Measurements from ENCODE around the gene SCN9A.
A peak's percentile ranks its signal among the peaks of the same experiment; 100 is the strongest.

The SCN9A gene

DNA sequence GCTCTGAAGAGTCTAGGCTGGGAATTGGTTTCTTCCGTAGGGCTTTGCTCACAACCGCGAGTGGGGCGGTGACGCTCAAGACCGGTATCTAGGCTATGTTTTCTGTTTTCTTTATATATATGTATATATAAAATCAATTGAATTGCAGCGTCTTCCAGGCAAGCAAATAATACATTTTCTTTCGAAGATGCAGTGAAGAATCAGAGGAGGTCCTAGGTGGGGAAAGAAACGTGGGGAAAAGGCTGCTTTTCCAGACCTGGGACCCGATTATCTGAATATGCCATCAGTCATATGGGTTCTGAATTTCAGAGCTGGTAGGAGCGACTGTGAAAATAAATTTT, 714 bp upstream of the SCN9A start:
- H3K9me3 ChIP-seq (ENCODE audit: control insufficient read depth, low read length): no peaks in the 10 kb centered on the region
- no peaks in the 10 kb centered on the region for H3K36me3 ChIP-seq (ENCODE audit: control insufficient read depth in 1 of 2, insufficient read depth in 2 of 2, low read depth in 1 of 2, low read length in 2 of 2)
- peaks cover 0 to 37% of the 10 kb centered on the region in 2 experiments for H3K27me3 ChIP-seq (ENCODE audit: control insufficient read depth in 1 of 2, insufficient read depth in 1 of 2, low read length in 2 of 2)
- peak overlapping the region; percentile 85 for H2AFZ ChIP-seq (ENCODE audit: low read depth, low read length)
- peak overlapping the region; percentile 60 for H3K4me2 ChIP-seq (ENCODE audit: low read length, poor library complexity, severe bottlenecking)
- DNase-seq: no peak
- no peak overlapping the region for H3K27ac ChIP-seq (ENCODE audit: low read length, poor library complexity, severe bottlenecking)
- H2BK15ac ChIP-seq (ENCODE audit: low read depth, poor library complexity, severe bottlenecking): no peak overlapping the region
- H2BK5ac ChIP-seq (ENCODE audit: low read depth, low read length, poor library complexity, severe bottlenecking): no peak overlapping the region
- H4K91ac ChIP-seq (ENCODE audit: low read length): no peak overlapping the region
- H3K9ac ChIP-seq (ENCODE audit: low read length): peak overlapping the region; percentile 52
- H4K8ac ChIP-seq (ENCODE audit: low read length): no peak overlapping the region
- H3K23ac ChIP-seq (ENCODE audit: low read length in 2 of 2): no peak overlapping the region
- H2BK12ac ChIP-seq (ENCODE audit: low read length in 2 of 2): no peak overlapping the region
- 0% methylated on average over 5 of the region's 11 CpGs for WGBS
- H3K14ac ChIP-seq (ENCODE audit: low read length in 2 of 2): peak overlapping the region in 1 of 2 experiments; percentile 93
- no peak overlapping the region for H2AK5ac ChIP-seq (ENCODE audit: low read length, severe bottlenecking)
- peak overlapping the region in 1 of 2 experiments; percentile 61 for H3K18ac ChIP-seq (ENCODE audit: low read depth in 1 of 2, low read length in 2 of 2)
- H3K79me1 ChIP-seq (replicated peaks; ENCODE audit: low read length, poor library complexity, severe bottlenecking): no peaks in the 10 kb centered on the region
- peak overlapping the region in 1 of 2 experiments; percentile 49 for H3K4ac ChIP-seq (ENCODE audit: low read depth in 1 of 2, low read length in 2 of 2)
- H2BK120ac ChIP-seq (ENCODE audit: low read depth, low read length): no peak overlapping the region
- peaks cover 8% of the 10 kb centered on the region for H3K4me1 ChIP-seq (ENCODE audit: control insufficient read depth, insufficient read depth, low read depth, low read length)
- H3K4me3 ChIP-seq (ENCODE audit: insufficient read depth in 1 of 2, low read depth in 1 of 2, low read length in 2 of 2): peak overlapping the region; percentile 65 to 83

DNA sequence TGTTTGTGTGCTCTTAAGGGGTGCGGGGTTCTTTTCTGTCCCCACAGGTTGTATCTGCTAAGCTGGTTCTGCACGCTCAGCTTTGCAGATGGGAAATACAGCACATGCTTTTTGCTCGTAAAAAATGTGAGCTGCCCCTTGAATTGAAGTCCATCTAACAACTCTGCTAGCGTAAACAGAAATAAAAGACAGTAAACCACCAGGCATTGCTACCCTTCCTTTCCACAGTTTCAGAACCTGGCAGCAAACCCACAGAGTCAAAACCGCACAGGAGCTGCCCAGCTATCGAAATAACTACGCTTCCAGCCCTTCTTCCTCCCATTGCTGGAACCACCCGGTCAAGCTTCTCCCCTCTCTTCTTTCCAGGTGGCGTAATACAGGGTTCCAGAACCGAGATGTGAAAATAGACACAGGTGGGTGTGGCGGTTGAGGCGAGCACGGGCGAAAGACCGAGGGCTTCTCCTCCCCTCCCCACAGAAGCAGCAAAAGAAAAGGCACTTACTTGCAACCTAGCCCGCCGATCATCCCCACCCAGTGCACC, 479 bp downstream of the SCN9A start:
- Histone ChIP-seq H3K27me3 (ENCODE audit: control insufficient read depth in 1 of 2, insufficient read depth in 1 of 2, low read length in 2 of 2) (peaks cover 0 to 37% of the 10 kb centered on the region in 2 experiments), H3K18ac (ENCODE audit: low read depth in 1 of 2, low read length in 2 of 2) (no peak overlapping the region), H3K9me3 (ENCODE audit: control insufficient read depth, low read length) (no peaks in the 10 kb centered on the region), H2BK120ac (ENCODE audit: low read depth, low read length) (no peak overlapping the region), H3K36me3 (ENCODE audit: control insufficient read depth in 1 of 2, insufficient read depth in 2 of 2, low read depth in 1 of 2, low read length in 2 of 2) (no peaks in the 10 kb centered on the region), H3K4ac (ENCODE audit: low read depth in 1 of 2, low read length in 2 of 2) (no peak overlapping the region), H2AFZ (ENCODE audit: low read depth, low read length) (no peak overlapping the region), H3K79me1 (replicated peaks; ENCODE audit: low read length, poor library complexity, severe bottlenecking) (no peaks in the 10 kb centered on the region), H2AK5ac (ENCODE audit: low read length, severe bottlenecking) (no peak overlapping the region), H3K4me2 (ENCODE audit: low read length, poor library complexity, severe bottlenecking) (peak overlapping the region; percentile 60), H2BK15ac (ENCODE audit: low read depth, poor library complexity, severe bottlenecking) (no peak overlapping the region), H3K23ac (ENCODE audit: low read length in 2 of 2) (no peak overlapping the region), H3K14ac (ENCODE audit: low read length in 2 of 2) (no peak overlapping the region), H4K91ac (ENCODE audit: low read length) (no peak overlapping the region), H3K4me1 (ENCODE audit: control insufficient read depth, insufficient read depth, low read depth, low read length) (peaks cover 8% of the 10 kb centered on the region), H2BK12ac (ENCODE audit: low read length in 2 of 2) (no peak overlapping the region), H2BK5ac (ENCODE audit: low read depth, low read length, poor library complexity, severe bottlenecking) (no peak overlapping the region), H3K9ac (ENCODE audit: low read length) (peak overlapping the region; percentile 40), H3K27ac (ENCODE audit: low read length, poor library complexity, severe bottlenecking) (no peak overlapping the region), H4K8ac (ENCODE audit: low read length) (no peak overlapping the region), H3K4me3 (ENCODE audit: insufficient read depth in 1 of 2, low read depth in 1 of 2, low read length in 2 of 2) (peak overlapping the region; percentile 65 to 83)
- WGBS: 3% methylated on average over 15 of the region's 17 CpGs
- peak; percentile 10 for DNase-seq

DNA sequence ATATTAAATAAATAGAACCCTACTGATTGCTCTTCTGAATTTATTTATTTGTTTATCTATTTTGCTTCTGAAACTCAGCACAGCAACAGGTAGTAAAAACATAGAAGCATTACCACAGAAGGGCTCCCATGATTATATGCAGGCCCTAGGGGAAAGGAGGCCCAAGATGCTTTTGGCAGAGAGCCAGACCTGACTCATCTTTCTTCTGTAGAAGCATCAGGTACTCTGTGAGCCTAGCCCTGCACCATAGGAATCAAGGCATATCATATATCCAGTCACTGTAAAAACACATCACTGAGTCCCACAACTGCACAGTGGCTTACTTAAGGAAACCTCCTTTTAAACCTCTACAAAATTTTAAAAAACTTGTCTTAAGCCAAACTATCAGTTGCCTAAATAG, 1.8 kb downstream of the SCN9A start:
- H3K23ac ChIP-seq (ENCODE audit: low read length in 2 of 2): no peak overlapping the region
- H3K36me3 ChIP-seq (ENCODE audit: control insufficient read depth in 1 of 2, insufficient read depth in 2 of 2, low read depth in 1 of 2, low read length in 2 of 2): no peaks in the 10 kb centered on the region
- no peaks in the 10 kb centered on the region for H3K79me1 ChIP-seq (replicated peaks; ENCODE audit: low read length, poor library complexity, severe bottlenecking)
- H3K4me2 ChIP-seq (ENCODE audit: low read length, poor library complexity, severe bottlenecking): no peak overlapping the region
- no peak overlapping the region for H3K4me3 ChIP-seq (ENCODE audit: insufficient read depth in 1 of 2, low read depth in 1 of 2, low read length in 2 of 2)
- no peak overlapping the region for H2AK5ac ChIP-seq (ENCODE audit: low read length, severe bottlenecking)
- H3K14ac ChIP-seq (ENCODE audit: low read length in 2 of 2): no peak overlapping the region
- H3K4me1 ChIP-seq (ENCODE audit: control insufficient read depth, insufficient read depth, low read depth, low read length): peaks cover 8% of the 10 kb centered on the region
- no peak overlapping the region for H4K91ac ChIP-seq (ENCODE audit: low read length)
- H2BK5ac ChIP-seq (ENCODE audit: low read depth, low read length, poor library complexity, severe bottlenecking): no peak overlapping the region
- no peak overlapping the region for H2BK12ac ChIP-seq (ENCODE audit: low read length in 2 of 2)
- H3K27me3 ChIP-seq (ENCODE audit: control insufficient read depth in 1 of 2, insufficient read depth in 1 of 2, low read length in 2 of 2): peaks cover 0 to 30% of the 10 kb centered on the region in 2 experiments
- H3K9ac ChIP-seq (ENCODE audit: low read length): no peak overlapping the region
- DNase-seq: peak; percentile 41
- no peak overlapping the region for H2BK120ac ChIP-seq (ENCODE audit: low read depth, low read length)
- H2BK15ac ChIP-seq (ENCODE audit: low read depth, poor library complexity, severe bottlenecking): no peak overlapping the region
- no peak overlapping the region for H4K8ac ChIP-seq (ENCODE audit: low read length)
- no peak overlapping the region for H3K18ac ChIP-seq (ENCODE audit: low read depth in 1 of 2, low read length in 2 of 2)
- no peak overlapping the region for H3K27ac ChIP-seq (ENCODE audit: low read length, poor library complexity, severe bottlenecking)
- H3K9me3 ChIP-seq (ENCODE audit: control insufficient read depth, low read length): no peaks in the 10 kb centered on the region
- no peak overlapping the region for H3K4ac ChIP-seq (ENCODE audit: low read depth in 1 of 2, low read length in 2 of 2)
- no peak overlapping the region for H2AFZ ChIP-seq (ENCODE audit: low read depth, low read length)

GRCh38 chr2:166373539-166373938, 2.2 kb downstream of the SCN9A start:
- Histone ChIP-seq H3K27me3 (ENCODE audit: control insufficient read depth in 1 of 2, insufficient read depth in 1 of 2, low read length in 2 of 2) (peaks cover 0 to 30% of the 10 kb centered on the region in 2 experiments), H3K23ac (ENCODE audit: low read length in 2 of 2) (no peak overlapping the region), H3K27ac (ENCODE audit: low read length, poor library complexity, severe bottlenecking) (no peak overlapping the region), H4K91ac (ENCODE audit: low read length) (no peak overlapping the region), H2BK120ac (ENCODE audit: low read depth, low read length) (no peak overlapping the region), H4K8ac (ENCODE audit: low read length) (no peak overlapping the region), H3K4me2 (ENCODE audit: low read length, poor library complexity, severe bottlenecking) (no peak overlapping the region), H3K18ac (ENCODE audit: low read depth in 1 of 2, low read length in 2 of 2) (no peak overlapping the region), H2BK5ac (ENCODE audit: low read depth, low read length, poor library complexity, severe bottlenecking) (no peak overlapping the region), H2AFZ (ENCODE audit: low read depth, low read length) (no peak overlapping the region), H3K9ac (ENCODE audit: low read length) (no peak overlapping the region), H3K9me3 (ENCODE audit: control insufficient read depth, low read length) (no peaks in the 10 kb centered on the region), H2AK5ac (ENCODE audit: low read length, severe bottlenecking) (no peak overlapping the region), H2BK12ac (ENCODE audit: low read length in 2 of 2) (no peak overlapping the region), H3K4me3 (ENCODE audit: insufficient read depth in 1 of 2, low read depth in 1 of 2, low read length in 2 of 2) (no peak overlapping the region), H3K4ac (ENCODE audit: low read depth in 1 of 2, low read length in 2 of 2) (no peak overlapping the region), H3K79me1 (replicated peaks; ENCODE audit: low read length, poor library complexity, severe bottlenecking) (no peaks in the 10 kb centered on the region), H2BK15ac (ENCODE audit: low read depth, poor library complexity, severe bottlenecking) (no peak overlapping the region), H3K4me1 (ENCODE audit: control insufficient read depth, insufficient read depth, low read depth, low read length) (peaks cover 8% of the 10 kb centered on the region), H3K36me3 (ENCODE audit: control insufficient read depth in 1 of 2, insufficient read depth in 2 of 2, low read depth in 1 of 2, low read length in 2 of 2) (no peaks in the 10 kb centered on the region), H3K14ac (ENCODE audit: low read length in 2 of 2) (no peak overlapping the region)
- DNase-seq: no peak

Measured in mesenchymal stem cell (in vitro differentiated cells and primary cell).